K562 treated with DMSO at 1 percent for 48 hours (cell line): Measurements from ENCODE around the gene PPP5C. TPM values are rescaled to one million over a fixed set of nuclear protein-coding genes. Genes with fewer than 3 reads are reported as not detected.

Experiments
- total RNA-seq: library from RNA; unstranded; fragments of 300-600 nt; gene quantifications from 2 replicates; pipeline ENCODE4 v1.2.3, GENCODE V29; 2022; ENCODE audit warnings: low replicate concordance; ENCODE audit errors: extremely low read depth

Gene PPP5C, protein sequence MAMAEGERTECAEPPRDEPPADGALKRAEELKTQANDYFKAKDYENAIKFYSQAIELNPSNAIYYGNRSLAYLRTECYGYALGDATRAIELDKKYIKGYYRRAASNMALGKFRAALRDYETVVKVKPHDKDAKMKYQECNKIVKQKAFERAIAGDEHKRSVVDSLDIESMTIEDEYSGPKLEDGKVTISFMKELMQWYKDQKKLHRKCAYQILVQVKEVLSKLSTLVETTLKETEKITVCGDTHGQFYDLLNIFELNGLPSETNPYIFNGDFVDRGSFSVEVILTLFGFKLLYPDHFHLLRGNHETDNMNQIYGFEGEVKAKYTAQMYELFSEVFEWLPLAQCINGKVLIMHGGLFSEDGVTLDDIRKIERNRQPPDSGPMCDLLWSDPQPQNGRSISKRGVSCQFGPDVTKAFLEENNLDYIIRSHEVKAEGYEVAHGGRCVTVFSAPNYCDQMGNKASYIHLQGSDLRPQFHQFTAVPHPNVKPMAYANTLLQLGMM
- total RNA-seq: 456 TPM in 1 of 2 replicates, not detected in the other

DNA sequence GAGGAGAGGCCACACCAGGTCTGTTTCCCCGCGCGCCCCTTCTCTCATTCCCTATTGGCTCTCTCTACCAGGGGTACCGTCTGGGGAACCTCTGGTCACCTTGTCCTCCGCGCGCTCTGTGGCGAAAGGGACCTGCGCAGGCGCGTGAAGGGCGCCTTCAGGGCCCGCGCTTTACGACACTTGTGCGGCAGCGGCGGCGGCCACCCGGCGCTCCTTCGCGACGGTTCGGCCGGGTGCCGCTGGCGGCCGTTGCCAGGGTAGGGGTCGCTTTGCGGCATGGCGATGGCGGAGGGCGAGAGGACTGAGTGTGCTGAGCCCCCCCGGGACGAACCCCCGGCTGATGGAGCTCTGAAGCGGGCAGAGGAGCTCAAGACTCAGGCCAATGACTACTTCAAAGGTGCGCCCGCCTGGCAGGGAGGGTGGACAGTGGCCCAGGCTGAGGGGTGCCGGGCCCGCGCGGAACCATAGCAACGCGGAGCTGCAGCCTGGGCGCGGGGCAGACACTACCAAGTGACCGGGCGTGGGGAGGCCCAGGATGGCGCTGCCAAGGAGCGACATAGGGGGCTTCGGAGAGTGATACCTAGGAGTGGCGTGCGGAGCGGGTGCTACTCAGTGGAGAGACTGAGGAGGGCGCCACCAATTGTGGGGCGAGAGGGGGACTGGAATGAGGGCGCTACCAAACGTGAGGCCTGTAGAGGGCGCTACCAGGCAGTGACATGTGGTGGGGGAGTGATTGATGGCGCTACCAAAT, at the start of gene PPP5C:
Gene PPP5C (plus strand): TSS at position 267 of the 751 bp plus-strand sequence. CDS start 10 bp downstream, at position 277.

DNA sequence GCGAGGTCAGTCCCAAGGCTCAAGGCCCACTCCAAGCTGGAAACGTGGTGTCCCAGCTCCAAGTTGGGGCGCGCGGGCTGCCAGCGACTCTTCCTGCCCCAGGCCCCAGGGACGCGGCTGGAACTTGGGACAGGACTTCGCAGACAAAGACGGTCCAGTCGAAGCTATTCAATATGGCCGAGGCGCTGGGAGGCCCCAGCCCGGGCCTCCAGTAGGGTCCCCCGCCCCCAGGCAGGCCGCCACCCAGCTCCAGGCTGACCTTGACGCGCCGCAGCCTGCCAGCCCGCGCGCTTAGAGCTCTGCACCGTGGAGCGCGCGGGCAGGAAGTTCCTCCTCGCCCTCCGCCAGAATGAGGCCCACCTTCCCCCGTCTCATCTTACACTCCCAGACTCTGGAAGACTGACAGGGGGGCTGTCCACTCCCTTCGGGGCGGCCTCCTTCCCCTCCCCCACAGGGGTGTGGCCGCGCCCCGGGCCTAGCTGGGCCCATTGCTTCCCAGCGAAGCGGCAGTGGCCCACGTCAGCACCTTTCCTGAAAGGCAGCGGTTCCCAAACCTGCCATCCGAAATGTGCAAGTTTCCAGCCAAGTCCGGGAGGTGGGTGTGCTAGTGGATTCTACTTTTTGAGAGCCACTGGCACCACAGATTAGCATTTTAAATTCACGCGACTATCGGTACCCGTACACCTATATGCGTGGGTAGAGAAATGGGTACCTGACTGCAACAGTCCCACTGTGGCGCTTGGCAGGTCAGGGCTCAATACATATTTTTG, 66.6 kb downstream of the PPP5C start, which contains the start of gene CCDC8:
Gene CCDC8 (minus strand): TSS at position 303 of the 770 bp plus-strand sequence. CDS start 754 bp downstream, outside the sequence.

DNA sequence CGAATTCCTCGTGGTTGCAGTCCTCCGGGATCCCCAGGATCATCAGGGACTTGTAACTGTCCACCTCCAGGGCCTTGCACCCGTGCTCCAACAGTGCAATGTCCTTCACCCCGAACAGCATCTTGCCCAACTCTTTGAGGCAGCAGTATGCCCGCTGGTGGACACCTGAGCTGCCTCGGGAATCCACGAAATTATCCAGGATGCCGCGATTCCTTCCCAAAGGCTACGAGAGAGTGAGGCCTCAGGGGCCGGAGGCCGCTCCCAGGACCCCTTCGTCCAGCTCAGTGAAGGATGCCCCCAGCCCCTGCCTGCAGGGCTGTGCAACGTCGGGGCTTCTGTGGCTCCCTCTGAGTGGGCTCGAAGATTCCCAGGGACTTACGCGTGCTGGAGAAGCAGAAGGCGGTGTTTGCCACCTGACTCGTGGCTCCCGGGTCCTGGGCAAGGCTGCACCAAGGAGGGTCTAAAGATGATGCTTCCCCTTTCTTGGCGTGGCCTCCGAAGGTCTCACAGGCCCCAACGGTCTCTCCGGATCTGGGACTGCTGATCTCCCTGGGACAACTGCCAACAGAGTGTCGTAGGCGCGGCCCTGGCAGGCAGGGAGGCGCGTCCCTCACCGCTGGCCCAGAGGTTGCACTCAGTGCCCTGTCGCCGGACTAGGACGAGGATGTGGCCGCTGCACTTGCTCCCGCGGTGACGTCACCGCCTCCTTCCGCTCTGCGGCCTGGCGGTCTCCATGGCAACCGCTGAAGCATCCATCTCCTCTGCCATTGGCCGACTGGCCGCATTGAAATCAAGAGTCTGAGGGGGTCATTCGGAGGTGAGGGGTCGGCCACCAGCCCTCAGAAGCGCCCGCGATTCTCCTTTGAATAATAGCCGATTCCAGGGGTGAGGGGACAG, 81.6 kb downstream of the PPP5C start, which contains the start of gene PNMA8C:
Gene PNMA8C (minus strand): TSS at position 698 of the 897 bp plus-strand sequence. CDS start 577 bp downstream, at position 121.

Other genes with a start within 250 kb of the PPP5C start
- not detected in 2 replicates for gene IGFL3, start 222.4 kb upstream of the PPP5C start, total RNA-seq
- gene IGFL2, start 198.8 kb upstream of the PPP5C start, total RNA-seq: not detected in 2 replicates
- not detected in 2 replicates for gene IGFL1, start 117.3 kb upstream of the PPP5C start, total RNA-seq
- not detected in 2 replicates for gene HIF3A, start 50.0 kb upstream of the PPP5C start, total RNA-seq
- gene CCDC8, start 66.5 kb downstream of the PPP5C start, total RNA-seq: not detected in 2 replicates
- not detected in 2 replicates for gene PNMA8C, start 81.8 kb downstream of the PPP5C start, total RNA-seq
- gene PNMA8A, start 124.5 kb downstream of the PPP5C start, total RNA-seq: not detected in 2 replicates
- not detected in 2 replicates for gene PNMA8B, start 148.8 kb downstream of the PPP5C start, total RNA-seq